Ascending aorta (tissue), 2 donors: ENCODE results near the gene SLC49A4. TPM values are rescaled to one million over a fixed set of nuclear protein-coding genes. Genes with fewer than 3 reads are reported as not detected.

ENCODE experiments used
- DNase-seq, 2 donors: peaks; one replicate each; pipeline ENCODE4 v3.0.0-alpha.2; 2019; ENCODE audit warnings: low spot score in 2 of 2
- H3K27ac ChIP-seq, 2 donors: fragments of 200-600 bp; sonication (generic); one replicate each; pipeline ENCODE4 v1.5.1; 2016 to 2017; ENCODE audit warnings: mild to moderate bottlenecking in 1 of 2
- H3K27me3 ChIP-seq: fragments of 200-600 bp; sonication (generic); one replicate; pipeline ENCODE4 v1.5.1; 2017
- H3K36me3 ChIP-seq, 2 donors: fragments of 200-600 bp; sonication (generic); one replicate each; pipeline ENCODE4 v1.5.1; 2016
- H3K4me1 ChIP-seq, 2 donors: fragments of 200-600 bp; sonication (generic); one replicate each; pipeline ENCODE4 v1.5.1; 2016 to 2017; ENCODE audit warnings: mild to moderate bottlenecking in 1 of 2
- H3K4me3 ChIP-seq, 2 donors: fragments of 200-600 bp; sonication (generic); one replicate each; pipeline ENCODE4 v1.5.1; 2016 to 2017; ENCODE audit warnings: mild to moderate bottlenecking in 1 of 2
- H3K9me3 ChIP-seq, 2 donors: fragments of 200-600 bp; sonication (generic); one replicate each; pipeline ENCODE4 v1.5.1; 2016
- CTCF ChIP-seq, 3 experiments: fragments of 200-600 bp in 2 of 3; fragments of 450-650 bp in 1 of 3; sonication (generic) in 2 of 3; IDR thresholded peaks; one replicate each; pipeline ENCODE4 v1.5.1; 2016 to 2019; ENCODE audit warnings: antibody characterized with exemption in 3 of 3, mild to moderate bottlenecking in 1 of 3, moderate library complexity in 1 of 3
- intact Hi-C: fragments of 100-400 bp; cut with DNase I; formaldehyde crosslinking; loops from one replicate; pipeline ENCODE4 v1.15.1; 2023
- total RNA-seq: library from RNA; depleted of rRNA; stranded (reverse); fragments of >200 nt; gene quantifications from one replicate; pipeline ENCODE4 v1.1.0, GENCODE V29; 2016

Gene SLC49A4
- total RNA-seq, 1 donor from 2014 or later: 3.2 TPM

- DNase-seq: no peak
- TF ChIP-seq CTCF (IDR thresholded peaks at IDR 0.05): no peak
- intact Hi-C loops: no loop called here
- peaks cover 6 to 11% of the 10 kb centered on the region in 2 donors for H3K36me3 ChIP-seq
- no peak overlapping the region for H3K4me3 ChIP-seq
- H3K4me1 ChIP-seq: no peaks in the 10 kb centered on the region
- H3K9me3 ChIP-seq: no peaks in the 10 kb centered on the region
- no peak overlapping the region for H3K27ac ChIP-seq
- no peaks in the 10 kb centered on the region for H3K27me3 ChIP-seq
These were observed 35.9 kb upstream of the SLC49A4 start for GRCh38 chr3:122758877-122759560.

- intact Hi-C loops: no loop called here
- Histone ChIP-seq H3K27ac (no peak overlapping the region), H3K36me3 (no peaks in the 10 kb centered on the region), H3K4me1 (no peaks in the 10 kb centered on the region), H3K9me3 (no peaks in the 10 kb centered on the region), H3K27me3 (no peaks in the 10 kb centered on the region), H3K4me3 (no peak overlapping the region)
- no peak for DNase-seq
- no peak for TF ChIP-seq CTCF (IDR thresholded peaks at IDR 0.05)
These were observed 34.2 kb upstream of the SLC49A4 start for GRCh38 chr3:122760453-122761271.

GRCh38 chr3:122766430-122766829, 28.4 kb upstream of the SLC49A4 start:
- Histone ChIP-seq H3K27me3 (no peaks in the 10 kb centered on the region), H3K9me3 (no peaks in the 10 kb centered on the region), H3K27ac (no peak overlapping the region), H3K4me1 (no peaks in the 10 kb centered on the region), H3K4me3 (no peak overlapping the region), H3K36me3 (peaks cover 0 to 12% of the 10 kb centered on the region in 2 donors)
- TF ChIP-seq CTCF (IDR thresholded peaks at IDR 0.05): no peak
- intact Hi-C loops: no loop called here
- no peak for DNase-seq

GRCh38 chr3:122767540-122768372, 27.1 kb upstream of the SLC49A4 start:
- Histone ChIP-seq H3K36me3 (peaks cover 0 to 12% of the 10 kb centered on the region in 2 donors), H3K4me3 (no peak overlapping the region), H3K9me3 (no peaks in the 10 kb centered on the region), H3K27ac (peak overlapping the region in 1 of 2 donors; percentile 23), H3K4me1 (no peaks in the 10 kb centered on the region), H3K27me3 (no peaks in the 10 kb centered on the region)
- DNase-seq: no peak
- intact Hi-C loops: no loop called here
- no peak for TF ChIP-seq CTCF (IDR thresholded peaks at IDR 0.05)

GRCh38 chr3:122770521-122771202, 24.2 kb upstream of the SLC49A4 start:
- TF ChIP-seq CTCF (IDR thresholded peaks at IDR 0.05): no peak
- Histone ChIP-seq H3K36me3 (peaks cover 0 to 16% of the 10 kb centered on the region in 2 donors), H3K4me3 (no peak overlapping the region), H3K27me3 (no peaks in the 10 kb centered on the region), H3K4me1 (no peaks in the 10 kb centered on the region), H3K27ac (no peak overlapping the region), H3K9me3 (no peaks in the 10 kb centered on the region)
- DNase-seq: no peak
- intact Hi-C loops: no loop called here
